ENCODE measurements around the gene HTT-AS. TPM values are rescaled to one million over a fixed set of nuclear protein-coding genes. Genes with fewer than 3 reads are reported as not detected.
A peak's percentile ranks its signal among the peaks of the same experiment; 100 is the strongest.

Gene HTT-AS
- total and polyA plus RNA-seq, 4 donors, result not detected

DNA sequence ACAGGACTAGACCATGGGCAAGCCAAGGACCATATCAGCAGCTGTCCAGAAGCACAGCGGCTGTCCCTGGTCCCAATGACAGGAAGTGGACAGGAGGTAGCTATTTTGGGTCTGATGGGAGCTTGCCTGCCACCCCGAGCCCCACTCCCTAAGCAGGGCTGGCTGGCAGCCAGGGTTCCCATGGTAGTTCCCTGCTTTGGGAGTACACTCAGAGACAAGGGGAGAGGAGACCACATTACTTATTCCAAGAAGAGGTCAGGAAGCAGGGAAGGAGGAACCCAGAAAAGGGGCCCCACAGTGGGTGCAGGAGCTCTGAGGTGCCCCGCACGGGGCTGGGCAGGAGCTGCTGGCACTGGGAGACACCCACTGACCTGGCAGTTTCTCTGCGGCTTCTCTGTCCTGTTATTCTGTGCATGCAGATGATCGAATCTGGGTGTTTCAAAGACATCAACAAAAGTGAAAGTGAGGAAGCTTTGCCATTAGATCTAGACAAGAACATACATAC lies 36.3 kb downstream of the HTT-AS start:
- WGBS, 2 donors, result 8 to 20% methylated on average over 6 of the region's 6 CpGs
- no peak overlapping the region for H3K27ac ChIP-seq (ENCODE audit: low read depth in 1 of 2, low read length in 1 of 2)

DNA sequence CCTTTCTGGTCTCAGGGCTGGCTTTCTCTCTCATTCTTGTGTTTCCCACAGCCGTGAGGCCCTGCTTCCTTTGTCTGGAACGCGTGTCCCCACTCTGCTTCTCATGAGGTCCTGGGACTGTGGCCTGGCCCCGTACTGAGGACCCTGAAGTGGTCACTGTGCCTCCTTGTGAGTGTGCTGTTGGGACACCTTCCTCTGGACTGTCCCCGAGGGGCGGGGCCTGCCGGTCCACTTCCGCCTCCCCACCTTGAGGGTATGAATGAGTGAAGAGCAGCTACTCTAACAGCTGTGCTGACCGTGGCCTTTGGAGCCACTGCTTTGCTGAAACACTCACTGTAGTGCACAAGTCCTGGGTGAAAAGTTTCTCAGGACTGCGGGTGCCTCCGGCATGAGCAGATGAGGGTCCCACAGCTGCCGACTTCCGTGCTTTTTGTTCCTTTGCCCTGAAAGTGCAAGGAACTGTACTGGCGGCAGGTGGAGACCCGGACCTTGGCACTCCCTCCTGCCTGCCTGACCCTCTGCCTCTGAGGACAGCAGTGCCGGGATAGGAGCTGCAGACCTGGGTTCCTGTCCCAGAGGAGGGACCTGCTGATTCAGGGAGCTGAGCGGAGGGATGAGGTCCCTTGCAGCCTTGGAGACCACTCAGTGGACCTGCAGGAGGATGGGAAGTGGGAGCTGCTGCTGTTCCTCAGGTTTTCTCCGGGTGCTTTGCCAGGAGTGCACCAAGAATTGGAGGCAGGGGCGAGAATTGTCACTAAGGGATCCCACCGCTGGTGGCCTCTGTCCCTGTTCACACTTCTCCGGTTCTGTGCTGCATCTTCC lies 38.0 kb downstream of the HTT-AS start:
- 87 to 89% methylated on average over 21 of the region's 21 CpGs for WGBS, 2 donors
- Histone ChIP-seq H3K4me3 (no peak overlapping the region), H3K4me1 (ENCODE audit: control insufficient read depth in 5 of 5, insufficient read depth in 5 of 5, low read length in 5 of 5) (peaks cover 4 to 8% (median 5%) of the 10 kb centered on the region in 5 donors), H3K27ac (ENCODE audit: low read depth in 1 of 2, low read length in 1 of 2) (no peak overlapping the region), H3K36me3 (ENCODE audit: control insufficient read depth in 4 of 4, insufficient read depth in 4 of 4, low read length in 4 of 4) (no peaks in the 10 kb centered on the region), H3K27me3 (ENCODE audit: control insufficient read depth in 3 of 3, insufficient read depth in 3 of 3, low read length in 2 of 3) (no peaks in the 10 kb centered on the region), H3K9me3 (ENCODE audit: control insufficient read depth in 4 of 4, insufficient read depth in 3 of 4, low read length in 3 of 4) (peaks cover 0 to under 1% (median 0%) of the 10 kb centered on the region in 4 donors), H3K9ac (ENCODE audit: insufficient read depth in 1 of 2, low read length in 2 of 2) (no peak overlapping the region)
- TF ChIP-seq, protein P1, sequence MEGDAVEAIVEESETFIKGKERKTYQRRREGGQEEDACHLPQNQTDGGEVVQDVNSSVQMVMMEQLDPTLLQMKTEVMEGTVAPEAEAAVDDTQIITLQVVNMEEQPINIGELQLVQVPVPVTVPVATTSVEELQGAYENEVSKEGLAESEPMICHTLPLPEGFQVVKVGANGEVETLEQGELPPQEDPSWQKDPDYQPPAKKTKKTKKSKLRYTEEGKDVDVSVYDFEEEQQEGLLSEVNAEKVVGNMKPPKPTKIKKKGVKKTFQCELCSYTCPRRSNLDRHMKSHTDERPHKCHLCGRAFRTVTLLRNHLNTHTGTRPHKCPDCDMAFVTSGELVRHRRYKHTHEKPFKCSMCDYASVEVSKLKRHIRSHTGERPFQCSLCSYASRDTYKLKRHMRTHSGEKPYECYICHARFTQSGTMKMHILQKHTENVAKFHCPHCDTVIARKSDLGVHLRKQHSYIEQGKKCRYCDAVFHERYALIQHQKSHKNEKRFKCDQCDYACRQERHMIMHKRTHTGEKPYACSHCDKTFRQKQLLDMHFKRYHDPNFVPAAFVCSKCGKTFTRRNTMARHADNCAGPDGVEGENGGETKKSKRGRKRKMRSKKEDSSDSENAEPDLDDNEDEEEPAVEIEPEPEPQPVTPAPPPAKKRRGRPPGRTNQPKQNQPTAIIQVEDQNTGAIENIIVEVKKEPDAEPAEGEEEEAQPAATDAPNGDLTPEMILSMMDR (IDR thresholded peaks at IDR 0.05; ENCODE audit: control extremely low read depth, extremely low read depth), result no peak
- ATAC-seq (ENCODE audit: insufficient read depth, low FRiP score), result no peak
- DNase-seq, result no peak

More for the DNA sequence above, 36.3 kb downstream of the HTT-AS start:
- TF ChIP-seq, protein P1 (IDR thresholded peaks at IDR 0.05; ENCODE audit: control extremely low read depth, extremely low read depth), result no peak
- Histone ChIP-seq H3K27me3 (ENCODE audit: control insufficient read depth in 3 of 3, insufficient read depth in 3 of 3, low read length in 2 of 3) (no peaks in the 10 kb centered on the region), H3K4me3 (no peak overlapping the region), H3K9ac (ENCODE audit: insufficient read depth in 1 of 2, low read length in 2 of 2) (peak overlapping the region in 1 of 2 donors; percentile 47), H3K4me1 (ENCODE audit: control insufficient read depth in 5 of 5, insufficient read depth in 5 of 5, low read length in 5 of 5) (peaks cover 4 to 21% (median 11%) of the 10 kb centered on the region in 5 donors), H3K9me3 (ENCODE audit: control insufficient read depth in 4 of 4, insufficient read depth in 3 of 4, low read length in 3 of 4) (peaks cover 0 to 2% (median 0%) of the 10 kb centered on the region in 4 donors), H3K36me3 (ENCODE audit: control insufficient read depth in 4 of 4, insufficient read depth in 4 of 4, low read length in 4 of 4) (no peaks in the 10 kb centered on the region)
- DNase-seq, result peak; percentile 59 to 66 (median 64)
- no peak for ATAC-seq (ENCODE audit: insufficient read depth, low FRiP score)

DNA sequence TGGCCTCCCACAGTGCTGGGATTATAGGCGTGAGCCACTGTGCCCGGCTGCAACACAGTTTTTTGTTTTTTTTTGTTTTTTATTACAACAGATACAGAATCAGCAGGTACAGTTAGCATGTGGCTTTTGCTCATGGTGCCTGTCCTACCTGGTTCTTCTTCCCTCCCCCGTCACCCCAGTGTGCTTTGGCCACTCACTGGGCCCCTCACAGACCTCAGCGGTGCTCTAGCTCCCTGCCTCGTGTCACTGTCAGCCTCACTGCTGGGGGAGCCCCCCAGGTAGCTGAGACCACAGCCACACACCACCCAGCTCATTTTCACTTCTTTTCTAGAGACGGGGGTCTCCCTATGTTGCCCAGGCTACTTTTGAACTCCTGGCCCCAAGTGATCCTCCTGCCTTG lies 38.7 kb downstream of the HTT-AS start:
- no peak overlapping the region for H3K27ac ChIP-seq (ENCODE audit: low read depth in 1 of 2, low read length in 1 of 2)
- H3K27me3 ChIP-seq (ENCODE audit: control insufficient read depth in 3 of 3, insufficient read depth in 3 of 3, low read length in 2 of 3), result no peaks in the 10 kb centered on the region
- no peak overlapping the region for H3K4me3 ChIP-seq
- no peaks in the 10 kb centered on the region for H3K9me3 ChIP-seq (ENCODE audit: control insufficient read depth in 4 of 4, insufficient read depth in 3 of 4, low read length in 3 of 4)
- H3K4me1 ChIP-seq (ENCODE audit: control insufficient read depth in 5 of 5, insufficient read depth in 5 of 5, low read length in 5 of 5), result peaks cover 4 to 7% (median 4%) of the 10 kb centered on the region in 5 donors
- H3K9ac ChIP-seq (ENCODE audit: insufficient read depth in 1 of 2, low read length in 2 of 2), result no peak overlapping the region
- 87 to 90% methylated on average over 6 of the region's 6 CpGs for WGBS, 2 donors
- no peaks in the 10 kb centered on the region for H3K36me3 ChIP-seq (ENCODE audit: control insufficient read depth in 4 of 4, insufficient read depth in 4 of 4, low read length in 4 of 4)
- DNase-seq, result no peak
- ATAC-seq (ENCODE audit: insufficient read depth, low FRiP score), result no peak
- TF ChIP-seq, protein P1 (IDR thresholded peaks at IDR 0.05; ENCODE audit: control extremely low read depth, extremely low read depth), result no peak
